Neuronal stem cell (in vitro differentiated cells): ENCODE data around the gene PSMA6.

Source experiments
- DNase-seq: peaks from one replicate; pipeline ENCODE4 v3.0.0-alpha.2; 2013; ENCODE audit warnings: low spot score
- H2AFZ ChIP-seq: one replicate; pipeline ENCODE4 v1.6.1; 2013; ENCODE audit warnings: mild to moderate bottlenecking, low read length, inconsistent platforms
- H2AK5ac ChIP-seq: 2 replicates; pipeline ENCODE4 v1.6.1; 2013; ENCODE audit warnings: low read depth, mild to moderate bottlenecking, inconsistent platforms, low read length, moderate library complexity, mixed read lengths
- H2BK120ac ChIP-seq: 2 replicates; pipeline ENCODE4 v1.6.1; 2013; ENCODE audit warnings: low read depth, mild to moderate bottlenecking, inconsistent platforms, low read length, moderate library complexity, mixed read lengths
- H2BK12ac ChIP-seq: one replicate; pipeline ENCODE4 v1.6.1; 2013; ENCODE audit warnings: low read length, inconsistent platforms
- H2BK15ac ChIP-seq: 2 replicates; pipeline ENCODE4 v1.6.1; 2013; ENCODE audit warnings: mild to moderate bottlenecking, low read length, inconsistent platforms, mixed read lengths
- H2BK5ac ChIP-seq: one replicate; pipeline ENCODE4 v1.6.1; 2013; ENCODE audit warnings: inconsistent platforms, mild to moderate bottlenecking, low read length, moderate library complexity
- H3K14ac ChIP-seq: one replicate; pipeline ENCODE4 v1.6.1; 2013; ENCODE audit warnings: low read length, inconsistent platforms
- H3K18ac ChIP-seq: 2 replicates; pipeline ENCODE4 v1.6.1; 2013; ENCODE audit warnings: low read length, inconsistent platforms
- H3K23ac ChIP-seq: 2 replicates; pipeline ENCODE4 v1.6.1; 2013; ENCODE audit warnings: low read depth, mild to moderate bottlenecking, mixed read lengths, low read length, inconsistent platforms; ENCODE audit not compliant: poor library complexity
- H3K27ac ChIP-seq: replicated peaks from 3 replicates; pipeline ENCODE4 v1.5.1; 2013; ENCODE audit warnings: low read length, inconsistent platforms
- H3K27me3 ChIP-seq, 3 experiments: 2 replicates each; pipeline ENCODE4 v1.6.1; 2013; ENCODE audit warnings: low read length in 3 of 3, mild to moderate bottlenecking in 2 of 3, inconsistent platforms in 1 of 3, low read depth in 1 of 3, mixed read lengths in 1 of 3, moderate library complexity in 1 of 3; ENCODE audit not compliant: control insufficient read depth in 3 of 3, insufficient read depth in 3 of 3
- H3K36me3 ChIP-seq, 2 donors: replicated peaks in 1 of 2; 2 replicates each; pipeline ENCODE4 v1.6.1; 2013; ENCODE audit warnings: low read length in 2 of 2; ENCODE audit not compliant: control insufficient read depth in 2 of 2, insufficient read depth in 2 of 2
- H3K4ac ChIP-seq: 2 replicates; pipeline ENCODE4 v1.6.1; 2013; ENCODE audit warnings: inconsistent platforms, mild to moderate bottlenecking, low read length, moderate library complexity
- H3K4me1 ChIP-seq, 2 donors: 1 replicate in 1 of 2; 2 replicates in 1 of 2; pipeline ENCODE4 v1.6.1; 2013; ENCODE audit warnings: low read length in 2 of 2, low read depth in 1 of 2; ENCODE audit not compliant: control insufficient read depth in 2 of 2, insufficient read depth in 1 of 2
- H3K4me2 ChIP-seq: one replicate; pipeline ENCODE4 v1.6.1; 2013; ENCODE audit warnings: mild to moderate bottlenecking, low read length, inconsistent platforms; ENCODE audit not compliant: insufficient read depth, poor library complexity, severe bottlenecking
- H3K4me3 ChIP-seq, 2 donors: 2 replicates each; pipeline ENCODE4 v1.5.1; 2013; ENCODE audit warnings: low read length in 2 of 2, mild to moderate bottlenecking in 2 of 2, inconsistent platforms in 1 of 2, moderate library complexity in 1 of 2
- H3K79me1 ChIP-seq: one replicate; pipeline ENCODE4 v1.6.1; 2013; ENCODE audit warnings: low read depth, mild to moderate bottlenecking, inconsistent platforms, low read length, moderate library complexity
- H3K9ac ChIP-seq: one replicate; pipeline ENCODE4 v1.6.1; 2013; ENCODE audit warnings: mild to moderate bottlenecking, low read depth, low read length, inconsistent platforms; ENCODE audit not compliant: poor library complexity
- H3K9me3 ChIP-seq, 2 donors: replicated peaks in 1 of 2; 2 replicates each; pipeline versions ENCODE3 to v1.6.1; 2013; ENCODE audit warnings: low read length in 2 of 2, mild to moderate bottlenecking in 2 of 2, inconsistent platforms in 1 of 2, low read depth in 1 of 2, mixed read lengths in 1 of 2, moderate library complexity in 1 of 2; ENCODE audit not compliant: control insufficient read depth in 2 of 2, insufficient read depth in 1 of 2
- H4K8ac ChIP-seq: one replicate; pipeline ENCODE4 v1.6.1; 2013; ENCODE audit warnings: low read depth, mild to moderate bottlenecking, inconsistent platforms, low read length, moderate library complexity
- H4K91ac ChIP-seq: one replicate; pipeline ENCODE4 v1.6.1; 2013; ENCODE audit warnings: low read length, low read depth, mild to moderate bottlenecking, inconsistent platforms; ENCODE audit not compliant: poor library complexity
- WGBS, 2 donors: extraction: QIAGEN DNeasy Blood & Tissue Kit; methylation state at CpG; one replicate each; pipeline ENCODE4 v1.1.7; 2013; ENCODE audit warnings: missing lambda C conversion rate in 2 of 2, mixed read lengths in 1 of 2; ENCODE audit not compliant: insufficient read length in 2 of 2, insufficient replicate concordance in 1 of 2; ENCODE audit errors: extremely low coverage in 2 of 2; 5-methylcytosine and 5-hydroxymethylcytosine counted together

The PSMA6 gene

DNA sequence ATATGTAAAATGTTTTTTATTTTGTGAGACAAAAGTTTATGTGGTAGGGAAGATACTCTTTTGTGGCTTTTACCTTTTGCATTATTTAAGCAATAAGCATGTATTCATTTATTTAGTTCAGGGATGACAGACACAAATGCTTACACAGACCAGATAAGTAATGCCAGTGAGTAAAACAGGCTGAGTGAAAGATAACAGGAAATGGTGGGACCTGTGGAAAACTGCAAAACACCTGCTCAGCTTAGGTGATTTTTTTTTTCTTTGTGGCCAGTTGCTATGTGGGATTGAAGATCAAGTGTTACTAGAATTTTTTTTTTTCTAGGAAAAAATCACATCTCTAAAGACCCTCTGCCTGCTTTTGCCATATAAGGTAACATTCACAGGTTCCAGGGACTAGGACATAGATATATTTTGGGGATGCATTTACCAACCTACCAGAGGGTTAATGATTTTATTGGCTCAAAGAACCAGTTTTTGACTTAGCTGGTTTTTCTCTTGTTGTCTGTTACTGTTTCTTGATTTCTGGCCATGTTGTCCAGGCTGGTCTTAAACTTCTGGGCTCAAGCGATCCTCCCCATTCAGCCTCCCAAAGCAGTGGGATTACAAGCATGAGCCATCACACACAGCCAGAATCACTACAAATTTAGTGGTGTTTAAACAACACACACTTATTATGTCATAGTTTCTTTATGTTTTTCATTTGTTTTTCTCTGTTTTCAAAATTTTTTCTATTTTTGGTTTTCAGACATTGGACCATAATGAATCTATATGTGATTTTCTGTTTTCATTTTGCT is 9.8 kb downstream of the PSMA6 start:
- Histone ChIP-seq H2BK120ac (no peak overlapping the region), H2AFZ (no peak overlapping the region), H3K79me1 (peaks cover 11% of the 10 kb centered on the region), H3K27me3 (no peaks in the 10 kb centered on the region), H3K36me3 (peaks cover 0 to 13% of the 10 kb centered on the region in 2 donors), H3K23ac (no peak overlapping the region), H2AK5ac (no peak overlapping the region), H3K9ac (no peak overlapping the region), H3K14ac (no peak overlapping the region), H2BK12ac (no peak overlapping the region), H3K4me1 (no peaks in the 10 kb centered on the region), H2BK15ac (no peak overlapping the region), H3K9me3 (no peaks in the 10 kb centered on the region), H4K8ac (no peak overlapping the region), H3K4me3 (no peak overlapping the region), H3K27ac (no peak overlapping the region), H3K4me2 (no peak overlapping the region), H2BK5ac (no peak overlapping the region), H3K4ac (no peak overlapping the region), H4K91ac (no peak overlapping the region), H3K18ac (no peak overlapping the region)
- DNase-seq = no peak
- WGBS, 2 donors = no CpG with 5 or more reads among the region's 1 CpG

DNA sequence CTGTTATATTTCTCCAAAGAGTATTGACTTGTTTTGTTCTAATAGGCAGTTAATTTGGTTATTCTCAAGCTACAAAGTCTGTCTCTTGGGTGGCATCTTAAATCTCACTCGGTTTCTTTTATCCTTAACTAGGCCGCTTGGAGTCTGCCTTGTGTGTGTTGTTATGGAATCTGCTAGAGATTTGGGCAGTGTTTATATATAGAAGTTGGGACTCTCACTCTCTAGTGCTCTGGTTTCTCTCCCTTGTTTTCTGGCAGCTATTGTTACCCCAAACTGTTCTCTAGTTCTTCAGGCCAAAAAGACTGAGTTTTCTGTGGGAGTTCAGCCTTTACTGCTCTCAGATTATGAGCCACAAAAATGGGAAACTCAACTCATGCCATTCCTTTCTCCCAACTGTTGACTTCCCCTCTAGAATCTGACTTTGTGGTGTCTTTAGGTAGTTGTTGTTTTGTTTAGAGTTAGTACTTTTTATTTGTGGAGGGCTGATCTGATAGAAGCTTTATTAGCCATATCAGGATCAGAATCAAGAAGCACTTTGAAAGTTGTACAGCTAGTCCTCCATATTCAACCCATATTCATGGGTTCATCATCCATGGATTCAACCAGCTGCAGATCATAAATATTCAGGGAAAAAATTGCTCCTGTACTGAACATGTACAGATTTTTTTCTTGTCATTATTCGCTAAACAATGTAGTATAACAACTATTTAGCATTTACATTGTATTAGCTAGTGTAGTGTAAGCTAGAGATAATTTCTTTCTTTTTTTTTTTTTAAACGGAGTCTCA is 11.2 kb downstream of the PSMA6 start:
- H4K8ac ChIP-seq = no peak overlapping the region
- no peaks in the 10 kb centered on the region for H3K27me3 ChIP-seq
- H3K9me3 ChIP-seq = no peaks in the 10 kb centered on the region
- H3K4ac ChIP-seq = no peak overlapping the region
- DNase-seq = no peak
- no peak overlapping the region for H3K23ac ChIP-seq
- no peak overlapping the region for H2BK5ac ChIP-seq
- no peak overlapping the region for H3K27ac ChIP-seq
- no peak overlapping the region for H3K9ac ChIP-seq
- H3K14ac ChIP-seq = no peak overlapping the region
- H4K91ac ChIP-seq = no peak overlapping the region
- H2BK12ac ChIP-seq = no peak overlapping the region
- no peak overlapping the region for H2BK120ac ChIP-seq
- no CpG with 5 or more reads among the region's 4 CpGs for WGBS, 2 donors
- peaks cover 0 to 27% of the 10 kb centered on the region in 2 donors for H3K36me3 ChIP-seq
- H3K79me1 ChIP-seq = peaks cover 11% of the 10 kb centered on the region
- no peak overlapping the region for H2BK15ac ChIP-seq
- H2AK5ac ChIP-seq = no peak overlapping the region
- no peak overlapping the region for H3K18ac ChIP-seq
- no peaks in the 10 kb centered on the region for H3K4me1 ChIP-seq
- H2AFZ ChIP-seq = no peak overlapping the region
- H3K4me3 ChIP-seq = no peak overlapping the region
- H3K4me2 ChIP-seq = no peak overlapping the region

DNA sequence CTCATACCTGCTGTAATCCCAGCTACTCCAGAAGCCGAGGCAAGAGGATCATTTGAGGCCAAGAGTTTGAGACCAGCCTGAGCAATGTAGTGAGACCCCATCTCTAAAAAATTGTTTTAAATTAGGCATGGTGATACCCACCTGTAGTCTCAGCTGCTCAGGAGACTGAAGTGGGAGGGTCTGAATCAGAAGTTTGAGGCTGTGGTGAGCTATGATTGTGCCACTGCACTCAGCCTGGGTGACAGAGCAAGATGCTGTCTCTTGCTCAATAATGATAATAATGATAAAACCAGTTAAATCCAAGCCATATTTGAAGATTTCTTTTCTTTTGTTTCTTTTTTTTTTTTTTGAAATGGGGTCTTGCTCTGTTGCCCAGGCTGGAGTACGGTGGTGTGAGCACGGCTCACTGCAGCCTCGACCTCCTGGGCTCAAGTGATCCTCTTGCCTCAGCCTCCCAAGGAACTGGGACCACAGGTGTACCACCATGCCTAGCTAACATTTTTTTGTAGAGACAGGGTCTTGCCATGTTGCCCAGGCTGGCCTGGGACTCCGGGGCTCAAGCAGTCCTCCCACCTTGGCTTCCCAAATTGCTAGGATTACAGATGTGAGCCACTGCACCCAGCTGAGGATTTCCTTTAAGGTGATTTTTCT is 12.8 kb downstream of the PSMA6 start:
- Histone ChIP-seq H3K4me2 (no peak overlapping the region), H2BK5ac (no peak overlapping the region), H3K4ac (no peak overlapping the region), H3K4me1 (no peaks in the 10 kb centered on the region), H3K9ac (no peak overlapping the region), H3K27ac (no peak overlapping the region), H3K18ac (no peak overlapping the region), H2AFZ (no peak overlapping the region), H4K91ac (no peak overlapping the region), H3K27me3 (no peaks in the 10 kb centered on the region), H2BK120ac (no peak overlapping the region), H3K36me3 (peaks cover 4 to 43% of the 10 kb centered on the region in 2 donors), H2BK12ac (no peak overlapping the region), H4K8ac (no peak overlapping the region), H3K9me3 (no peaks in the 10 kb centered on the region), H2AK5ac (no peak overlapping the region), H2BK15ac (no peak overlapping the region), H3K23ac (no peak overlapping the region), H3K14ac (no peak overlapping the region), H3K4me3 (no peak overlapping the region), H3K79me1 (peaks cover 10% of the 10 kb centered on the region)
- DNase-seq = no peak
- WGBS, 2 donors = no CpG with 5 or more reads among the region's 5 CpGs

GRCh38 chr14:35305633-35306032 is 13.5 kb downstream of the PSMA6 start:
- H2BK15ac ChIP-seq = no peak overlapping the region
- no peak overlapping the region for H3K18ac ChIP-seq
- H3K23ac ChIP-seq = no peak overlapping the region
- no peak overlapping the region for H4K8ac ChIP-seq
- H3K4me2 ChIP-seq = no peak overlapping the region
- H2BK5ac ChIP-seq = no peak overlapping the region
- no peak overlapping the region for H2AK5ac ChIP-seq
- H3K27me3 ChIP-seq = no peaks in the 10 kb centered on the region
- no peak overlapping the region for H2AFZ ChIP-seq
- no peak overlapping the region for H3K4me3 ChIP-seq
- H3K4ac ChIP-seq = no peak overlapping the region
- H3K36me3 ChIP-seq = peaks cover 8 to 50% of the 10 kb centered on the region in 2 donors
- no peak overlapping the region for H3K9ac ChIP-seq
- no peak overlapping the region for H2BK120ac ChIP-seq
- DNase-seq = no peak
- H4K91ac ChIP-seq = no peak overlapping the region
- H3K79me1 ChIP-seq = peaks cover 10% of the 10 kb centered on the region
- H3K27ac ChIP-seq = no peak overlapping the region
- H3K14ac ChIP-seq = no peak overlapping the region
- H3K9me3 ChIP-seq = no peaks in the 10 kb centered on the region
- H2BK12ac ChIP-seq = no peak overlapping the region
- H3K4me1 ChIP-seq = no peaks in the 10 kb centered on the region
- WGBS, 2 donors = no CpG with 5 or more reads among the region's 3 CpGs
